AG04449 (cell line): ENCODE data around the gene FBXO44.

ENCODE experiments used
- CTCF ChIA-PET: fragments of 350-600 bp; formaldehyde crosslinking; extraction: SDS; loops from one replicate; lab custom pipeline; 2021; ENCODE audit warnings: antibody characterized with exemption; lab: Yijun Ruan, JAX
- POLR2A ChIA-PET: fragments of 400-600, 350-600 bp; formaldehyde crosslinking; extraction: SDS; loops from one replicate; lab custom pipeline; 2020; ENCODE audit warnings: antibody characterized with exemption, inconsistent platforms; lab: Yijun Ruan, JAX
- DNase-seq: peaks from one replicate; pipeline ENCODE4 v3.0.0-alpha.2; 2010; ENCODE audit warnings: low read depth, low spot score
- H3K4me3 ChIP-seq: 2 replicates; pipeline ENCODE4 v1.5.1; 2011; ENCODE audit warnings: low read depth, mild to moderate bottlenecking, control low read depth, low read length
- CTCF ChIP-seq: IDR thresholded peaks from one replicate; pipeline ENCODE4 v1.5.1; 2011; ENCODE audit warnings: mild to moderate bottlenecking, moderate library complexity, low read length, control low read depth, inconsistent platforms; ENCODE audit not compliant: insufficient read depth; ENCODE audit errors: missing control alignments

FBXO44 gene

GRCh38 chr1:11634365-11635192 lies 20.1 kb upstream of the FBXO44 start:
- ChIA-PET CTCF (interaction anchor here (1.1 to 22.2 kb wide), 5 partner anchors 8 to 598 kb away, joined by 3 to 456 read pairs (median 27); no protein-coding TSS in a partner anchor), POLR2A (no interaction called here)
- no peak overlapping the region for H3K4me3 ChIP-seq
- no peak for TF ChIP-seq CTCF
- no peak for DNase-seq

GRCh38 chr1:11638121-11638520 lies 16.6 kb upstream of the FBXO44 start:
- CTCF ChIA-PET = interaction anchor here (0.9 to 22.2 kb wide), 6 partner anchors 10 to 602 kb away, joined by 3 to 456 read pairs (median 6); no protein-coding TSS in a partner anchor
- no peak overlapping the region for H3K4me3 ChIP-seq
- no peak for DNase-seq
- POLR2A ChIA-PET = no interaction called here
- no peak for TF ChIP-seq CTCF

GRCh38 chr1:11639372-11639771 lies 15.3 kb upstream of the FBXO44 start:
- H3K4me3 ChIP-seq = no peak overlapping the region
- no peak for DNase-seq
- ChIA-PET POLR2A (no interaction called here), CTCF (interaction anchor here (2.0 to 22.2 kb wide), 4 partner anchors 12 to 603 kb away, joined by 5 to 456 read pairs (median 177); partner anchors contain the start of gene FBXO2)
- TF ChIP-seq CTCF = no peak

GRCh38 chr1:11640101-11640500 lies 14.6 kb upstream of the FBXO44 start:
- CTCF ChIA-PET = interaction anchor here (2.0 to 22.2 kb wide), 4 partner anchors 12 to 604 kb away, joined by 5 to 456 read pairs (median 177); partner anchors contain the start of gene FBXO2
- POLR2A ChIA-PET = no interaction called here
- no peak for TF ChIP-seq CTCF
- no peak for DNase-seq
- H3K4me3 ChIP-seq = no peak overlapping the region

- H3K4me3 ChIP-seq = no peak overlapping the region
- ChIA-PET POLR2A (no interaction called here), CTCF (interaction anchor here (0.9 to 22.2 kb wide), 12 partner anchors 8 to 610 kb away, joined by 3 to 456 read pairs (median 14); partner anchors contain the start of genes FBXO2 and MTOR)
- no peak for TF ChIP-seq CTCF
- DNase-seq = no peak
These were observed 13.7 kb upstream of the FBXO44 start for GRCh38 chr1:11640944-11641343.

DNA sequence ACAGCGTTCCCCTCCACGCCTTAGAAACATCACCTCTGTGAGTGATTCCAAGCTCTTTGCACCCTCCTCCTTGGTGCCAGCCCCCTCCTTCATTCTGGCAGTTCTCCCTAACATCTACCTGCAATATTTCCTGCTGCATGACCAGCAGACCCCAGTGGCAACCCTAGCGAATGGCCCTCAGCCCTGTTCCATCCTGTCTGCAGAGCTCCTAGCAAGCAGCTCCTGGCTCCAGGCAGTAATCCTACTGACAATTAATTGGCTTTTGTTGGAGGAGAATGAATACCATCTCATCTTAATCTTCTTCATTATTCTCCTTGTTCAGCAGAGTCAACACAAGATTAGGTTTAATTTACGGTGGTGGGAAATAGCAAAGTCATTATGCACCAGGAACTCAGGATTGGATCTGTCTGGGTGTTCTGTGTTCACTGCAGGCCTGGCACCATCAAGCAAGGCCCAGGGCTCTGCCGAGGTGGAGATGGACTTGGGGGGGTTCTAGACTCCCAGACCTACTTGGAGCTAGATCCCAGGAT lies 12.8 kb upstream of the FBXO44 start:
- CTCF ChIA-PET = interaction anchor here (0.7 to 22.2 kb wide), 32 partner anchors 9 to 611 kb away, joined by 3 to 456 read pairs (median 4); partner anchors contain the start of genes FBXO2, FBXO6, MTOR and UBIAD1
- POLR2A ChIA-PET = no interaction called here
- no peak overlapping the region for H3K4me3 ChIP-seq
- DNase-seq = no peak
- TF ChIP-seq CTCF = no peak
